ENCODE results near the gene IRX6. TPM values are rescaled to one million over a fixed set of nuclear protein-coding genes. Genes with fewer than 3 reads are reported as not detected.

The IRX6 gene
- not detected for polyA plus RNA-seq (ENCODE audit: low read depth in 6 of 6)

- H3K27me3 Mint-ChIP-seq, result peaks cover 32 to 60% (median 38%) of the 10 kb centered on the region in 3 donors
These were observed at the start of gene IRX6 for GRCh38 chr16:55323637-55324271. Gene IRX6 (plus strand): TSS chr16:55324203. CDS start chr16:55325092, 889 bp downstream.

DNA sequence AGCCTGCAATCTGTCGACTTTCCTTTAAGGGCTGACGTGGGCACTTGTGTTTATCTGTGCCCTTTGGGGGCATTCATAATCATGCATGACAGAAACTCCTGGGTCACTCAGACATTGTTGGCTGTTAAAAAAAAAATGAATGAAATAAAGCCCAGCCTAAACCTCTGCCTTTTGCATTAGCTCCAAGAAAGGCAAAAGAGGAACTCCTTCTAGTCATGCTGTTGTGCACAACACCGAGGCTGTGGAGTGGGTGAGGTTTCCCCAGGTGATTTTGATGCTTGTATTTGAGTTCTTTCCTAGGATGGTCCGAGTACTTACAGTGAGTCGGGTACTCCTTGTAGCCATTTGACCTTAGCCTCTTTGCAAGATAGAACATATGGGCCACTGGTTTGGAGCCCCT, 49.6 kb upstream of the IRX6 start:
- DNase-seq, result no peak

More at GRCh38 chr16:55323637-55324271, at the start of gene IRX6:
- Mint-ChIP-seq H3K4me1 (peaks cover 3 to 9% (median 7%) of the 10 kb centered on the region in 3 donors), H3K27ac (no peak within 1 kb of the TSS), H3K9me3 (peaks cover 0 to 3% (median 0%) of the 10 kb centered on the region in 7 donors), H3K36me3 (peaks cover 0 to 10% of the 10 kb centered on the region in 2 donors), H3K4me3 (no peak within 1 kb of the TSS)
- ATAC-seq (ENCODE audit: low read depth in 2 of 2) (no peak), DNase-seq (no peak)

DNA sequence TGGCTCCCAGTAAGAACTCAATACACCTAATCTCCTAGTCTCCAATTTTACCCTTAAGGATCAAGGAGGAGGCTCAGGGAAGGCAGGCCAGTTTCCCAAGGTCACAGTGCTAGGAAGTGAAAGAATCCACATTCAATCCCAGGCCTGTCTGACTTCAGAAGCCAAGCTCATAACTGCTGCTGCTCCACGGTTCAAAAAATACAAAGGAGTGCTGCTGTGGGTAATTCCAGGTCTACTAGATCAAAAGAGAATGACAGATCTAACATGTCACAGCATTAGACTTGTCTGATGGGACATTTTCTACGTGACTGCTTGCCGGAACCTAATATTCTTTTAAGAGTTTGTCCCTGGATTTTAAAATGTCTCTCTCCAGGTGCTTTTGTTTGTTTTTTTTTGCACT, 48.8 kb upstream of the IRX6 start:
- ATAC-seq (ENCODE audit: low read depth in 2 of 2) (no peak), DNase-seq (no peak)
- no peak overlapping the region for H3K27ac Mint-ChIP-seq
- no peaks in the 10 kb centered on the region for H3K4me1 Mint-ChIP-seq
- peaks cover 0 to 2% (median 0%) of the 10 kb centered on the region in 7 donors for H3K9me3 Mint-ChIP-seq
- no peaks in the 10 kb centered on the region for H3K36me3 Mint-ChIP-seq
- H3K4me3 Mint-ChIP-seq, result no peak overlapping the region
- peaks cover 0 to 7% (median 0%) of the 10 kb centered on the region in 3 donors for H3K27me3 Mint-ChIP-seq

More for the DNA sequence above, 49.6 kb upstream of the IRX6 start:
- no peak for ATAC-seq (ENCODE audit: low read depth in 2 of 2)
- Mint-ChIP-seq H3K27me3 (peaks cover 0 to 8% (median 3%) of the 10 kb centered on the region in 3 donors), H3K4me3 (no peak overlapping the region), H3K36me3 (no peaks in the 10 kb centered on the region), H3K27ac (no peak overlapping the region), H3K9me3 (peaks cover 0 to 3% (median 0%) of the 10 kb centered on the region in 7 donors), H3K4me1 (no peaks in the 10 kb centered on the region)

- Mint-ChIP-seq H3K36me3 (no peaks in the 10 kb centered on the region), H3K4me3 (no peak overlapping the region), H3K4me1 (no peaks in the 10 kb centered on the region), H3K27ac (no peak overlapping the region), H3K9me3 (peaks cover 0 to 2% (median 0%) of the 10 kb centered on the region in 7 donors), H3K27me3 (peaks cover 0 to 7% (median 0%) of the 10 kb centered on the region in 3 donors)
- DNase-seq, result no peak
- ATAC-seq (ENCODE audit: low read depth in 2 of 2), result no peak
These were observed 48.1 kb upstream of the IRX6 start for GRCh38 chr16:55275869-55276268.

DNA sequence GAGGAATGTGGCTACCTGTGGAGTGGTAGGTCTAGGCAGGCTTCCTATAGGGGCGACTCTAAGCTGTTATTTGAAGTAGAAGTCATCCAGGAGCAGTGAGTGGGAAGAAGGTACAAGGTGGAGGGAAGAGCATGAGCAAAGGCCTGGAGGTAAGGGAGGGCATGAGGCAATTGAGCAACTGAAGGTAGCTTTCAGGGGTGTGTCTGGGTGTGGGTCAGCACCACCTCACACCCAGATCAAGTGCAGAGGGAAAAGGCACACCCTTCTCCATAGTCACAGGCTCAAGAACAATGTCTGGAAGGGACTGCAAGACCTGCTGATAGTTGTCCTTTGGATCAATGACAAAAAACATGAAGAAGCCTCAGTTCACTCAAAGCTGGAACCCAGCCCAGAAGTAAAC, 46.5 kb upstream of the IRX6 start:
- no peak for DNase-seq
- no peak for ATAC-seq (ENCODE audit: low read depth in 2 of 2)
- no peaks in the 10 kb centered on the region for H3K36me3 Mint-ChIP-seq

GRCh38 chr16:55279598-55279997, 44.4 kb upstream of the IRX6 start:
- Mint-ChIP-seq H3K36me3 (no peaks in the 10 kb centered on the region), H3K4me1 (no peaks in the 10 kb centered on the region), H3K27ac (no peak overlapping the region), H3K4me3 (no peak overlapping the region), H3K9me3 (peaks cover 0 to 5% (median 0%) of the 10 kb centered on the region in 7 donors), H3K27me3 (peaks cover 5 to 13% (median 8%) of the 10 kb centered on the region in 3 donors)
- no peak for DNase-seq
- ATAC-seq (ENCODE audit: low read depth in 2 of 2), result no peak

More for the DNA sequence above, 46.5 kb upstream of the IRX6 start:
- H3K27ac Mint-ChIP-seq, result no peak overlapping the region
- peaks cover 2 to 9% (median 6%) of the 10 kb centered on the region in 3 donors for H3K27me3 Mint-ChIP-seq
- no peak overlapping the region for H3K4me3 Mint-ChIP-seq
- H3K4me1 Mint-ChIP-seq, result no peaks in the 10 kb centered on the region
- peaks cover 0 to 5% (median 0%) of the 10 kb centered on the region in 7 donors for H3K9me3 Mint-ChIP-seq

DNA sequence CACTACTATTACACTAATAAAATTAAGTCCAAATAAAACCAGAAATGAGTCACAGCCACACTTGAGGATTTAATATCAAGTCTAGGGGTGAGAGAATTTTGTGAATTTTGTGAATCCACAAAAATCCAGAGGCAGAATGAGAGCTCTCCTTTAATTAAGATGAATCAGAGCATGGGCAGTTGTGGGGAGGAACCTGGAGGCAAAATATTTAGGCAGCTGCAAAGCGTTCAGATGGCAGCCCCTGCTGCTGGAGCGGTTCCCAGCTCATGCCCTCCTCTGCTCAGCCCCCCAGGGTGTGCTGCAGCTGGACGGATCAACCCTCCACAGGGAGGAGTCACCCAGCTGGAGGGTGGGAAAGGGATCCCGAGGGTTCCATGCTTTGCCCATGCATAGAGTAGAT, 43.4 kb upstream of the IRX6 start:
- Mint-ChIP-seq H3K27me3 (peaks cover 5 to 18% (median 8%) of the 10 kb centered on the region in 3 donors), H3K4me3 (no peak overlapping the region), H3K27ac (no peak overlapping the region), H3K36me3 (no peaks in the 10 kb centered on the region), H3K4me1 (no peaks in the 10 kb centered on the region), H3K9me3 (peaks cover 0 to 5% (median 0%) of the 10 kb centered on the region in 7 donors)
- no peak for ATAC-seq (ENCODE audit: low read depth in 2 of 2)
- DNase-seq, result no peak

GRCh38 chr16:55282441-55282840, 41.6 kb upstream of the IRX6 start:
- ATAC-seq (ENCODE audit: low read depth in 2 of 2), result no peak
- Mint-ChIP-seq H3K36me3 (no peaks in the 10 kb centered on the region), H3K27ac (peak overlapping the region in 1 of 6 donors; percentile 72)

DNA sequence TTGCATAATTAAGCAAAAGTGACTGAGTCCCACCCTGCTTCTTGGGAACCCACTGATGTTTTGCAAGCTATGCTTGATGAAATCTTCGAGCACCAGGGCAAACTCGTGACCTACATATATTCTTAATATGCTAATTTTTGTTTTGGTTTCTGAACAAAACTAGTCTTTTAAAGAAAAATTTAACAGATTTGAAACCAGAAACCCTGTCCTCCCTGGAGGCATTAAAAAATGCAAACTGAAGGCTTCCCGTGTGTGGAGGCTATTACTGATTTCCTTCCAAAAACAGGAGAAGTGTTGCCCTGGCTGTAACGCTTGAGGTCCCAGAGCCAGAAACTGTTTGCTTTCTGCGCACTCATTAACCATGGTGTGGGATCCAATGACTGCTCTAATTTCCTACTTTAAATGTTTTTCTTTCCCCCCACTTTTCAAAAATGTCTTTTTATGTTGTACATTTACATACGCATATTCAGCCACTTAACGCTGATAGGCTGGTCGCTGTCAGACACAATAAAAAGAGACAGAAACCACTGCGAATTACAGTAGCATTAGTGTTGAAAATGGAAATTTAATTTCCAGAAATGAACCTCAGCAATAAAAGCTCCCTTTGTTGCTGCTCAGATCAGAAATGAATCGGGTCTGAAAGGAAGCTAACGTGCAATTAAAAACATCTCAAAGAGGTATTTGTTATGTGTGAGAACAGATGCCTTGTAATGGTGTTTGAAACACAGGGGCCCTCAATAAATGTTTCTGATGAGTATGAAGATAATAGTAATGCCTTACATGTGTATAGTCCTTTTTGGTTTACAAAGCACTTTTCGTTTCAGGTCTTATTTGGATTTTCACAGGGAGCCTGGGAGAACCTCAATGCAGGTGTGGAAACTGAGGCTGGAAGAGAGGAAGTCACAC, 39.9 kb upstream of the IRX6 start:
- Mint-ChIP-seq H3K4me3 (no peak overlapping the region), H3K27ac (no peak overlapping the region), H3K36me3 (no peaks in the 10 kb centered on the region), H3K4me1 (no peaks in the 10 kb centered on the region), H3K9me3 (peaks cover 5 to 15% (median 12%) of the 10 kb centered on the region in 7 donors), H3K27me3 (peaks cover 5 to 12% (median 8%) of the 10 kb centered on the region in 3 donors)
- ATAC-seq (ENCODE audit: low read depth in 2 of 2) (no peak), DNase-seq (no peak)

More at GRCh38 chr16:55282441-55282840, 41.6 kb upstream of the IRX6 start:
- Mint-ChIP-seq H3K4me1 (no peaks in the 10 kb centered on the region), H3K9me3 (peaks cover 0 to 7% (median 5%) of the 10 kb centered on the region in 7 donors), H3K4me3 (no peak overlapping the region), H3K27me3 (peaks cover 5 to 18% (median 8%) of the 10 kb centered on the region in 3 donors)
- DNase-seq, result no peak

DNA sequence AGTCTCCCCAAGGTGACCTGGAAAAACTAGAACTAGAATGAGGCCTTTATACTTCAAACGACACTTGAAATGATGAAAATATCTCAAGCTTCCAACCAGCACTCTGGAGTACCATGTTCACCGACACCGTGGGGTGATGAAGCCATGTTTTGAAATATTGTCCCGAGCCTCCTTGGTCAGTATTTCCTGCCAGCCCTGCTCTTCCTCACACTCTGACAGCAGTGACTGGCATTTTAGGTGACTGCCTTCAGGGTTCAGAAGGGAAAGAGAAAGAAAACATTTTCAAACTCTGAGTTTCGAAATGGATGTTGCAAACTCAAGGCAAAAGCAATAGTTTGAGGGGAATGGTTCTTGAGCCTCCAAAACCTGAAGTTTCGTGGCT, 39.3 kb upstream of the IRX6 start:
- ATAC-seq (ENCODE audit: low read depth in 2 of 2), result no peak
- H3K27me3 Mint-ChIP-seq, result peaks cover 5 to 11% (median 8%) of the 10 kb centered on the region in 3 donors
- H3K9me3 Mint-ChIP-seq, result peaks cover 5 to 20% (median 12%) of the 10 kb centered on the region in 7 donors
- no peak for DNase-seq
- H3K4me1 Mint-ChIP-seq, result no peaks in the 10 kb centered on the region
- no peak overlapping the region for H3K27ac Mint-ChIP-seq
- no peaks in the 10 kb centered on the region for H3K36me3 Mint-ChIP-seq
- H3K4me3 Mint-ChIP-seq, result no peak overlapping the region

DNA sequence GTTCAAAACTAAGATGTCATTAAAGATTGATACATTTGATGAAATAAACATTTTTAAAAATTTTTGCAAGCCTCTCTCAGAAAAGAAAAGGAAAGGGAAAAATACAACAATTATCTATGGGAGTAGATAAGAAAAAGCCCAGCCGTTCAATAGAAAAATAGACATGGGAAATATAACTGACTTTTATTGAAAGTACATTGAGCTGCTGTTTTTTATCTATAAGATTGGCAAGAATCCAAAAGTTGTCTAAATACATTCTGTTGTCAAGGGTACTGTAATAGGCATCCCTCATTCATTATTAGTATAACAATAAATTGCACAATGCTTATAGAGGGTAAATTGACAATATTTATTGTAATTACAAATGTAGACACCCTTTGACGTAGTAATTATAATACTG, 38.4 kb upstream of the IRX6 start:
- ATAC-seq (ENCODE audit: low read depth in 2 of 2), result no peak
- H3K4me1 Mint-ChIP-seq, result no peaks in the 10 kb centered on the region
- no peak for DNase-seq
- H3K27ac Mint-ChIP-seq, result no peak overlapping the region
- no peak overlapping the region for H3K4me3 Mint-ChIP-seq
- H3K27me3 Mint-ChIP-seq, result peaks cover 5 to 11% (median 8%) of the 10 kb centered on the region in 3 donors
- H3K36me3 Mint-ChIP-seq, result no peaks in the 10 kb centered on the region
- H3K9me3 Mint-ChIP-seq, result peaks cover 5 to 20% (median 12%) of the 10 kb centered on the region in 7 donors

DNA sequence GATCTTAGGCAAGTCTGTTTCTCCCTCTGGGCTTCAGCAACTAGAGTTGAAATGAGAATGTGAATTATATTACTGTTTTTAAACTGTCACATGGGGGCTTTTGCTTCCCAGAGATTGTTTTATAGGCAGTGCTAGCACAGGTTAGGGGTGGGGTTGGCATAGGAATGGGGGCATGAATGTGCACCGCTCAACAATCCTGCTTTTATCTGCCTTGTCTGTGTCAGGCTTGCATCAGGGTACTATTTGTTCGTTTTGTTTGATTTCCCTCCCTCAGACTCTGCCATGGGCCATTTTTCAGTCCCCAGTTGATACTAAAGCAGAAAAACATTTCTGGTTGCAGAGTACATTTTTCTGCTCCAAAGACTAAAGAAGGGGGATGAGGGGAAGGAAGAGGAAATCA, 34.6 kb upstream of the IRX6 start:
- H3K4me3 Mint-ChIP-seq, result no peak overlapping the region
- ATAC-seq (ENCODE audit: low read depth in 2 of 2) (no peak), DNase-seq (no peak)
- H3K4me1 Mint-ChIP-seq, result no peaks in the 10 kb centered on the region
- H3K27ac Mint-ChIP-seq, result no peak overlapping the region
- H3K36me3 Mint-ChIP-seq, result no peaks in the 10 kb centered on the region
- H3K27me3 Mint-ChIP-seq, result peaks cover 4 to 10% (median 7%) of the 10 kb centered on the region in 3 donors
- H3K9me3 Mint-ChIP-seq, result peaks cover 0 to 20% (median 14%) of the 10 kb centered on the region in 7 donors

GRCh38 chr16:55291847-55292246, 32.2 kb upstream of the IRX6 start:
- Mint-ChIP-seq H3K4me3 (no peak overlapping the region), H3K36me3 (no peaks in the 10 kb centered on the region), H3K4me1 (no peaks in the 10 kb centered on the region), H3K9me3 (peaks cover 0 to 19% (median 14%) of the 10 kb centered on the region in 7 donors), H3K27ac (no peak overlapping the region), H3K27me3 (peaks cover 0 to 10% (median 7%) of the 10 kb centered on the region in 3 donors)
- ATAC-seq (ENCODE audit: low read depth in 2 of 2) (no peak), DNase-seq (no peak)
